ENCODE data around the gene KHK. TPM values are rescaled to one million over a fixed set of nuclear protein-coding genes. Genes with fewer than 3 reads are reported as not detected.

Gene KHK
- total RNA-seq, 1 donor from 2014 or later: 2.9 TPM

- Histone ChIP-seq H3K4me1 (peaks cover 26% of the 10 kb centered on the region), H3K27ac (replicated peaks) (peak within 1 kb of the TSS; percentile 78), H3K9me3 (replicated peaks) (no peaks in the 10 kb centered on the region), H3K4me3 (peak within 1 kb of the TSS; percentile 75), H3K27me3 (ENCODE audit: low read depth) (peaks cover 16% of the 10 kb centered on the region), H3K36me3 (no peaks in the 10 kb centered on the region)
- no peak for TF ChIP-seq CTCF (IDR thresholded peaks at IDR 0.05; ENCODE audit: borderline replicate concordance)
- intact Hi-C loops (cut with micrococcal nuclease): no loop called here
- DNase-seq: peak; percentile 80
Measured at GRCh38 chr2:27123302-27124150, 37.0 kb downstream of the KHK start, which contains the start of gene ABHD1. TSS of gene ABHD1 (plus strand) at chr2:27123815. CDS start at chr2:27123949, 134 bp downstream.

GRCh38 chr2:27125104-27125503 lies 38.5 kb downstream of the KHK start:
- Histone ChIP-seq H3K27ac (replicated peaks) (no peak overlapping the region), H3K27me3 (ENCODE audit: low read depth) (peaks cover under 1% of the 10 kb centered on the region), H3K36me3 (peaks cover 6% of the 10 kb centered on the region), H3K9me3 (replicated peaks) (no peaks in the 10 kb centered on the region), H3K4me3 (no peak overlapping the region), H3K4me1 (peaks cover 21% of the 10 kb centered on the region)
- no peak for DNase-seq
- no peak for TF ChIP-seq CTCF (IDR thresholded peaks at IDR 0.05; ENCODE audit: borderline replicate concordance)
- intact Hi-C loops (cut with micrococcal nuclease): no loop called here

GRCh38 chr2:27126252-27126710 lies 39.7 kb downstream of the KHK start:
- peaks cover 21% of the 10 kb centered on the region for H3K4me1 ChIP-seq
- intact Hi-C loops (cut with micrococcal nuclease): no loop called here
- H3K36me3 ChIP-seq: peaks cover 18% of the 10 kb centered on the region
- no peak overlapping the region for H3K4me3 ChIP-seq
- DNase-seq: no peak
- no peaks in the 10 kb centered on the region for H3K9me3 ChIP-seq (replicated peaks)
- peak overlapping the region; percentile 67 for H3K27ac ChIP-seq (replicated peaks)
- no peak for TF ChIP-seq CTCF (IDR thresholded peaks at IDR 0.05; ENCODE audit: borderline replicate concordance)
- no peaks in the 10 kb centered on the region for H3K27me3 ChIP-seq (ENCODE audit: low read depth)

GRCh38 chr2:27127883-27128667 lies 41.5 kb downstream of the KHK start:
- Histone ChIP-seq H3K4me3 (no peak overlapping the region), H3K27me3 (ENCODE audit: low read depth) (no peaks in the 10 kb centered on the region), H3K9me3 (replicated peaks) (no peaks in the 10 kb centered on the region), H3K36me3 (peaks cover 33% of the 10 kb centered on the region), H3K4me1 (peaks cover 27% of the 10 kb centered on the region), H3K27ac (replicated peaks) (no peak overlapping the region)
- no peak for DNase-seq
- intact Hi-C loops (cut with micrococcal nuclease): no loop called here
- no peak for TF ChIP-seq CTCF (IDR thresholded peaks at IDR 0.05; ENCODE audit: borderline replicate concordance)

- H3K9me3 ChIP-seq (replicated peaks): no peaks in the 10 kb centered on the region
- DNase-seq: no peak
- H3K4me3 ChIP-seq: no peak overlapping the region
- intact Hi-C loops (cut with micrococcal nuclease): no loop called here
- no peaks in the 10 kb centered on the region for H3K27me3 ChIP-seq (ENCODE audit: low read depth)
- no peak for TF ChIP-seq CTCF (IDR thresholded peaks at IDR 0.05; ENCODE audit: borderline replicate concordance)
- no peak overlapping the region for H3K27ac ChIP-seq (replicated peaks)
- peaks cover 28% of the 10 kb centered on the region for H3K4me1 ChIP-seq
- peaks cover 33% of the 10 kb centered on the region for H3K36me3 ChIP-seq
Measured at GRCh38 chr2:27128668-27129571, 42.3 kb downstream of the KHK start.

All from left ventricle myocardium inferior (tissue), 1 donor.